NB4 (cell line): Measurements from ENCODE around the gene PDYN.

Experiments used
- CTCF ChIP-seq: IDR thresholded peaks from one replicate; pipeline ENCODE4 v1.5.1; 2012; ENCODE audit warnings: low read depth, low read length
- POLR2A ChIP-seq: IDR thresholded peaks from 2 replicates; pipeline ENCODE4 v1.6.1; 2011; ENCODE audit warnings: mild to moderate bottlenecking; ENCODE audit not compliant: insufficient read length; ENCODE audit errors: extremely low read depth

GRCh38 chr20:1930165-1930564 lies 63.7 kb downstream of the PDYN start:
- no peak for TF ChIP-seq CTCF
- TF ChIP-seq POLR2A, result no peak
